HL-60 (cell line): ENCODE measurements around the gene OR2S2.

Experiments used
- CTCF ChIP-seq: IDR thresholded peaks from one replicate; pipeline ENCODE4 v1.5.1; 2011; ENCODE audit warnings: low read length, control low read depth, inconsistent platforms; ENCODE audit not compliant: insufficient read depth
- POLR2AphosphoS5 ChIP-seq: IDR thresholded peaks from 2 replicates; pipeline ENCODE4 v1.6.1; 2012; ENCODE audit warnings: low read depth
- REST ChIP-seq: IDR thresholded peaks from 2 replicates; pipeline ENCODE4 v1.6.1; 2012; ENCODE audit warnings: low read depth; ENCODE audit not compliant: insufficient replicate concordance

- no peak for TF ChIP-seq REST
- no peak for TF ChIP-seq POLR2AphosphoS5
- TF ChIP-seq CTCF: no peak
These were observed 33.8 kb downstream of the OR2S2 start for GRCh38 chr9:35923927-35924763.
